ENCODE data around the gene PTPRB.

The PTPRB gene

DNA sequence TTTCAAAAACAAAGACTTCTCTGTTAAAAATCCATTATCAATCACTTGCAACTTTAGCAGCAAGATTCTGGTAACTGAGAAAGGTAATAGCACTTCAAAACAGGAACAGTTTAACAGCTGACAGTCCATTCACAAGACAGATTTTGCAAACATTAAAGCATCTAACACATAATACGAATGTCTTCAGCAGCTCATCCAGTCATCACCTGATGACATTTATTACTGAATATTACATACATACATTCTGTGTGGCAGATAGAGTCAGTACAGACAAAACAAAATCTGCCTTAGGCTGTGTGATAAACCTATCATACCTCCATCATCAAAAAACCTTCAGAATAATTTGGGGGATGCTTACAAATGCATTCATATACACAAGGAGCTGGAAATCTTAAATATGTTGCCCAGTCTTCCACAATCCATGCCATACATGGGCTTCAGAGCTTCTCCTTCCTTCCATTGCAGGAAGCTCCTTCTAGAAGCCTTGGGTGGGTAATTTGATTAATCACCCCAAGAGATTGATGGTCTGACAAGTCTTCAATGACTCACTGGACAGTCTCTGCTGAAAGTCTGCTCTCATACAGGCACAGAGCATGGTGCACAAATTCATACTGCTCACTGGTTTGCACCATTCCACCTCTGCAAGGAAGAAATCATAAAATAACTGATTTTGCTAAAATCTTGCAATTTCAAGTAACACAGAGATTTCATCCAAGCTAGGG, 1.6 kb upstream of the PTPRB start:
- no peak for TF ChIP-seq RAD21 (IDR thresholded peaks at IDR 0.05; ENCODE audit: low read depth)

DNA sequence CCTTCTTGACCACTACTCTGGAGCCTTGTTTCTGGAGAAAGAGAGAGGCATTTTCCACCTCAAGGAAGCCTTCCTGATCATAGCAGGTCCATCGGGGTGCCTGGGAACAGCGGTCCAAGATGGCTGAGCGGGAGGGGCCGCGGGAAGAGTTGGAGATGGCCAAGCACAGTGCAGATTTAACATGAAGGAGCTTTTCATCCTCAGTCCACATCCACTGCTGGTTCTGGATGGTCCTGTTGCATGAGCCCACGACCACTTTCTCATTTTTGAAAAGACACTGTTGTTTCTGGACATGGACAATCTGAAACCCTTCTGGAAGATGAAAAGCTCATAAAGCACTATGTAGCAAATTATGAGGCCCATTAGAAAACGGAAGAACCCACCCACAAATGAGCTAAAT, 1.5 kb downstream of the PTPRB start:
- TF ChIP-seq YY1 (IDR thresholded peaks at IDR 0.05; ENCODE audit: low read depth) (no peak), CEBPB (IDR thresholded peaks at IDR 0.05) (no peak), TAF1 (IDR thresholded peaks at IDR 0.05; ENCODE audit: low read depth) (no peak), NFIC (IDR thresholded peaks at IDR 0.05) (no peak), ZBTB7A (IDR thresholded peaks at IDR 0.05; ENCODE audit: low read depth) (no peak), TCF12 (IDR thresholded peaks at IDR 0.05; ENCODE audit: low read depth) (no peak), FOXM1 (IDR thresholded peaks at IDR 0.05; ENCODE audit: borderline replicate concordance, low read depth) (no peak), CREB1 (IDR thresholded peaks at IDR 0.05; ENCODE audit: low read depth) (no peak), EGR1 (IDR thresholded peaks at IDR 0.05) (no peak), EP300 (IDR thresholded peaks at IDR 0.05; ENCODE audit: borderline replicate concordance) (no peak), TEAD4 (IDR thresholded peaks at IDR 0.05) (no peak), RAD21 (IDR thresholded peaks at IDR 0.05; ENCODE audit: low read depth) (no peak)
- TF ChIP-seq, protein P1, sequence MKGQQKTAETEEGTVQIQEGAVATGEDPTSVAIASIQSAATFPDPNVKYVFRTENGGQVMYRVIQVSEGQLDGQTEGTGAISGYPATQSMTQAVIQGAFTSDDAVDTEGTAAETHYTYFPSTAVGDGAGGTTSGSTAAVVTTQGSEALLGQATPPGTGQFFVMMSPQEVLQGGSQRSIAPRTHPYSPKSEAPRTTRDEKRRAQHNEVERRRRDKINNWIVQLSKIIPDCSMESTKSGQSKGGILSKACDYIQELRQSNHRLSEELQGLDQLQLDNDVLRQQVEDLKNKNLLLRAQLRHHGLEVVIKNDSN (IDR thresholded peaks at IDR 0.05), result no peak
- TF ChIP-seq, protein P2, sequence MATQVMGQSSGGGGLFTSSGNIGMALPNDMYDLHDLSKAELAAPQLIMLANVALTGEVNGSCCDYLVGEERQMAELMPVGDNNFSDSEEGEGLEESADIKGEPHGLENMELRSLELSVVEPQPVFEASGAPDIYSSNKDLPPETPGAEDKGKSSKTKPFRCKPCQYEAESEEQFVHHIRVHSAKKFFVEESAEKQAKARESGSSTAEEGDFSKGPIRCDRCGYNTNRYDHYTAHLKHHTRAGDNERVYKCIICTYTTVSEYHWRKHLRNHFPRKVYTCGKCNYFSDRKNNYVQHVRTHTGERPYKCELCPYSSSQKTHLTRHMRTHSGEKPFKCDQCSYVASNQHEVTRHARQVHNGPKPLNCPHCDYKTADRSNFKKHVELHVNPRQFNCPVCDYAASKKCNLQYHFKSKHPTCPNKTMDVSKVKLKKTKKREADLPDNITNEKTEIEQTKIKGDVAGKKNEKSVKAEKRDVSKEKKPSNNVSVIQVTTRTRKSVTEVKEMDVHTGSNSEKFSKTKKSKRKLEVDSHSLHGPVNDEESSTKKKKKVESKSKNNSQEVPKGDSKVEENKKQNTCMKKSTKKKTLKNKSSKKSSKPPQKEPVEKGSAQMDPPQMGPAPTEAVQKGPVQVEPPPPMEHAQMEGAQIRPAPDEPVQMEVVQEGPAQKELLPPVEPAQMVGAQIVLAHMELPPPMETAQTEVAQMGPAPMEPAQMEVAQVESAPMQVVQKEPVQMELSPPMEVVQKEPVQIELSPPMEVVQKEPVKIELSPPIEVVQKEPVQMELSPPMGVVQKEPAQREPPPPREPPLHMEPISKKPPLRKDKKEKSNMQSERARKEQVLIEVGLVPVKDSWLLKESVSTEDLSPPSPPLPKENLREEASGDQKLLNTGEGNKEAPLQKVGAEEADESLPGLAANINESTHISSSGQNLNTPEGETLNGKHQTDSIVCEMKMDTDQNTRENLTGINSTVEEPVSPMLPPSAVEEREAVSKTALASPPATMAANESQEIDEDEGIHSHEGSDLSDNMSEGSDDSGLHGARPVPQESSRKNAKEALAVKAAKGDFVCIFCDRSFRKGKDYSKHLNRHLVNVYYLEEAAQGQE (IDR thresholded peaks at IDR 0.05; ENCODE audit: low read depth), result no peak
- TF ChIP-seq, protein P3, sequence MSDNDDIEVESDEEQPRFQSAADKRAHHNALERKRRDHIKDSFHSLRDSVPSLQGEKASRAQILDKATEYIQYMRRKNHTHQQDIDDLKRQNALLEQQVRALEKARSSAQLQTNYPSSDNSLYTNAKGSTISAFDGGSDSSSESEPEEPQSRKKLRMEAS (IDR thresholded peaks at IDR 0.05), result no peak

DNA sequence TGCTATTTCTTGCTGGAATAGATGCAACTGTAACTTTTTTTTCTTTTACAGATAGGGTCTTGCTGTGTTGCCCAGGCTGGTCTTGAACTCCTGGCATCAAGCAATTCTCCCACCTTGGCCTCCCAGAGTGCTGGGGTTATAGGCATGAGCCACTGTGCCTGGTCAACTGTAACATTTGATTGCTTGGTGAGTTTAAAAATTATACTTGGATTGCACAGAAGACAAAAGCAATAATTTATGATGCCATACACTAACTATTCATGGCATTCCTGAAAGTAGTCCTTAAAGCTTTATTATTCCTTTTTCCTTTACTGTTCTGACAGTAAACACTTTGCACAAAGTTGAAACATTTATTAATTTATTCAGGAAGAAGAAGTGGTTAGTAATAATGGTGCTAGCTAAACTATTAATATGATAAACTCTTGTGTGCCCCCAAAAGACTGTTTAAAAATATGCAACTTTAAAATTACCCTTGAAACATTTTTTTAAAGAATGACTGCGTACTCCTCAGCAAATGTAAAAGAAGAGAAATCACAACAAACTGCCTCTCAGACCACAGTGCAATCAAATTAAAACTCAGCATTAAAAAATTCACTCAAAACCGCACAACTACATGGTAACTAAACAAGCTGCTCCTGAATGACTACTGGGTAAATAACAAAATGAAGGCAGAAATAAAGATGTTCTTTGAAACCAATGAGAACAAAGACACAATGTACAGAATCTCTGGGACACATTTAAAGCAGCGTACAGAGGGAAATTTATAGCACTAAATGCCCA, 8.3 kb downstream of the PTPRB start:
- no peak for TF ChIP-seq NFIC (IDR thresholded peaks at IDR 0.05)
- TF ChIP-seq ZBTB7A (IDR thresholded peaks at IDR 0.05; ENCODE audit: low read depth), result no peak
- TF ChIP-seq TEAD4 (IDR thresholded peaks at IDR 0.05), result peak; percentile 6; the same call in 1 of the 2 replicates
- TF ChIP-seq, protein P3 (IDR thresholded peaks at IDR 0.05), result no peak

DNA sequence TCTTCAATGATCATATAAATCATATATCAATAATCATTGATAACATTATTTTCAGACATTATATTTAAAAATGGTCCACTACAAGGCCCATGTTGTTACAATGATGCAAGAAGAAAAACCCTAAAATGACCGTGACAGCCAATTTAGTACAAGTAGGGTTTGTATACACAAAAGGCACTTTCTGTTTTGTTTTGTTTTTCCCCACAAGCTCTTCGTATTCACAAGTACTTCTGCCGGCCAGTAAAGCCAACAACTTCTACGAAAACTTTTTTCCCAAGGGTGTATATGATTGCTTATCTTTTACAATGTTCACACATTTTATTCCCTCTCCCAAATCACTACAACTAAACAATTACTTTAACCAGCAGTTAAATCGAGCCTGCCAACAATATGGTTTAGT, 9.6 kb downstream of the PTPRB start:
- TF ChIP-seq EGR1 (IDR thresholded peaks at IDR 0.05) (no peak), ZBTB7A (IDR thresholded peaks at IDR 0.05; ENCODE audit: low read depth) (no peak), CREB1 (IDR thresholded peaks at IDR 0.05; ENCODE audit: low read depth) (no peak), EP300 (IDR thresholded peaks at IDR 0.05; ENCODE audit: borderline replicate concordance) (no peak), TEAD4 (IDR thresholded peaks at IDR 0.05) (no peak), CEBPB (IDR thresholded peaks at IDR 0.05) (no peak), YY1 (IDR thresholded peaks at IDR 0.05; ENCODE audit: low read depth) (no peak), NFIC (IDR thresholded peaks at IDR 0.05) (no peak), FOXM1 (IDR thresholded peaks at IDR 0.05; ENCODE audit: borderline replicate concordance, low read depth) (no peak), TCF12 (IDR thresholded peaks at IDR 0.05; ENCODE audit: low read depth) (no peak), RAD21 (IDR thresholded peaks at IDR 0.05; ENCODE audit: low read depth) (no peak)
- TF ChIP-seq, protein P3 (IDR thresholded peaks at IDR 0.05), result no peak
- TF ChIP-seq, protein P2 (IDR thresholded peaks at IDR 0.05; ENCODE audit: low read depth), result no peak

DNA sequence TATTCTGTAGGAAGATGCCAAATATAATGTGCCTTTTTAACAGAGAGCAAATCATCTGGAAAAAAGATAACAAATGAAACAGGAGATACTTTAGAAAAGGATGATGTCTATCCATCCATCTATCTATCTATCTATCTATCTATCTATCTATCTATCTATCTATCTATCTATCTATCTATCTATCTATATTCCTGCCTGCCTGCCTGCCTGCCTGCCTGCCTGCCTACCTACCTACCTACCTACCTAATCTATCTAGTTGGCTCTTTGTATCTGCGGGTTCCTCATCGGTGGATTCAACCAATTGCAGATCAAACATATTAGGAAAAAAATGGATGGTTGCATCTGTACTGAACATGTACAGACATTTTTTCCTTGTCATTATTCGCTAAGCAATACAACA, 11.0 kb downstream of the PTPRB start:
- TF ChIP-seq FOXM1 (IDR thresholded peaks at IDR 0.05; ENCODE audit: borderline replicate concordance, low read depth), result no peak
- no peak for TF ChIP-seq CEBPB (IDR thresholded peaks at IDR 0.05)
- TF ChIP-seq, protein P1 (IDR thresholded peaks at IDR 0.05), result no peak
- TF ChIP-seq TCF12 (IDR thresholded peaks at IDR 0.05; ENCODE audit: low read depth), result no peak
- no peak for TF ChIP-seq YY1 (IDR thresholded peaks at IDR 0.05; ENCODE audit: low read depth)
- TF ChIP-seq TEAD4 (IDR thresholded peaks at IDR 0.05), result no peak
- TF ChIP-seq CREB1 (IDR thresholded peaks at IDR 0.05; ENCODE audit: low read depth), result no peak
- no peak for TF ChIP-seq EP300 (IDR thresholded peaks at IDR 0.05; ENCODE audit: borderline replicate concordance)
- TF ChIP-seq ZBTB7A (IDR thresholded peaks at IDR 0.05; ENCODE audit: low read depth), result no peak
- TF ChIP-seq, protein P3 (IDR thresholded peaks at IDR 0.05), result no peak
- TF ChIP-seq, protein P2 (IDR thresholded peaks at IDR 0.05; ENCODE audit: low read depth), result no peak
- no peak for TF ChIP-seq RAD21 (IDR thresholded peaks at IDR 0.05; ENCODE audit: low read depth)
